Liver (tissue), 3 donors: Measurements from ENCODE around the gene FPR1.

ENCODE experiments used
- ATF3 ChIP-seq: IDR thresholded peaks from 2 replicates; pipeline ENCODE4 v1.6.1; 2016; ENCODE audit warnings: antibody characterized with exemption
- CTCF ChIP-seq: fragments of 150-350 bp; IDR thresholded peaks from 2 replicates; pipeline ENCODE4 v1.5.1; 2017; ENCODE audit warnings: improper control_type of control experiment, low read depth, low read length; ENCODE audit not compliant: missing input control
- JUND ChIP-seq, 2 donors: IDR thresholded peaks; 2 replicates each; pipeline ENCODE4 v1.6.1; 2016; ENCODE audit warnings: antibody characterized with exemption in 2 of 2
- RAD21 ChIP-seq, 2 donors: IDR thresholded peaks; 2 replicates each; pipeline ENCODE4 v1.6.1; 2016; ENCODE audit warnings: antibody characterized with exemption in 2 of 2, mild to moderate bottlenecking in 2 of 2
- SP1 ChIP-seq: IDR thresholded peaks from 2 replicates; pipeline ENCODE4 v1.6.1; 2018; ENCODE audit warnings: antibody characterized with exemption, mild to moderate bottlenecking
- TAF1 ChIP-seq: conservative IDR thresholded peaks from 2 replicates; pipeline ENCODE4 v1.6.1; 2016; ENCODE audit warnings: antibody characterized with exemption, mild to moderate bottlenecking
- YY1 ChIP-seq: IDR thresholded peaks from 2 replicates; pipeline ENCODE4 v1.6.1; 2016; ENCODE audit warnings: antibody characterized with exemption, mild to moderate bottlenecking
- donor health status: healthy.
- donor health status: healthy.

GRCh38 chr19:51710163-51710562 is 41.5 kb downstream of the FPR1 start:
- no peak for TF ChIP-seq CTCF
- TF ChIP-seq SP1: no peak
- no peak for TF ChIP-seq ATF3
- TF ChIP-seq YY1: no peak
- TF ChIP-seq TAF1: no peak
- TF ChIP-seq JUND (IDR thresholded peaks at IDR 0.05): no peak
- TF ChIP-seq RAD21 (IDR thresholded peaks at IDR 0.05): no peak
